Thoracic aorta endothelial cell (primary cell): ENCODE results near the gene UTRN. TPM values are rescaled to one million over a fixed set of nuclear protein-coding genes. Genes with fewer than 3 reads are reported as not detected.

ENCODE experiments used
- total RNA-seq: library from RNA; depleted of rRNA; stranded (reverse); fragments of >200 nt; gene quantifications from 2 replicates; pipeline ENCODE4 v1.2.3, GENCODE V29; 2012

Gene UTRN
- 453 and 475 TPM in 2 replicates for total RNA-seq

DNA sequence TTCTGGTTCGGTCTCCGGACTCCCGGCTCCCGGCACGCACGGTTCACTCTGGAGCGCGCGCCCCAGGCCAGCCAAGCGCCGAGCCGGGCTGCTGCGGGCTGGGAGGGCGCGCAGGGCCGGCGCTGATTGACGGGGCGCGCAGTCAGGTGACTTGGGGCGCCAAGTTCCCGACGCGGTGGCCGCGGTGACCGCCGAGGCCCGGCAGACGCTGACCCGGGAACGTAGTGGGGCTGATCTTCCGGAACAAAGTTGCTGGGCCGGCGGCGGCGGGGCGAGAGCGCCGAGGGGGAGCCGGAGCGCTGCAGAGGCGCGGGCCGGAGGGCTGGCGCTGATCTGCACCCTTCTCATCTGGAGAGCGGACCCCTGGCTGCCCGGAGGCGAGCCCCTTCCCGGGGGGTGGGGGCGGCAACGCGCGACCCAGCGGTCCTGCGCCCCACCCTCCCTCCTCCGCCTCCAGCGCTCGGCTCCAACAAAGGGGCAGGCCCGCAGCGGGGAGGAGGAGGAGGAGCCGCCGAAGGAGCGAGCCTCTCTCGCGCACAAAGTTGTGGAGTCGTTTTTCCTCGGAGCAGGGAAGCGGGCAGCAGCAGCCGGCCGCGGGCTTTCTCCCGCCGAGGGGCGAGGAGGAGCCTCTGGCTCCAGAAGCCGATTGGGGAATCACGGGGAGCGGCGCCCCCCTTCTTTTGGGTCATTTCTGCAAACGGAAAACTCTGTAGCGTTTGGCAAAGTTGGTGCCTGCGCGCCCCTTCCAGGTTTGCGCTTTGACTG lies at the start of gene UTRN:
UTRN (plus strand) TSS at position 553 of the 765 bp plus-strand sequence. CDS start 6,494 bp downstream, outside the sequence.

Other genes with a start within 250 kb of the UTRN start
- gene SF3B5, start 189.8 kb upstream of the UTRN start, total RNA-seq, result 105 and 127 TPM in 2 replicates
- 7.0 and 11.3 TPM in 2 replicates for gene STX11, start 134.8 kb upstream of the UTRN start, total RNA-seq